Tibial nerve (tissue), 4 donors: ENCODE data around the gene REEP5. TPM values are rescaled to one million over a fixed set of nuclear protein-coding genes. Genes with fewer than 3 reads are reported as not detected.

Experiments used
- DNase-seq, 2 donors: peaks; one replicate each; pipeline ENCODE4 v3.0.0-alpha.2; 2019; ENCODE audit warnings: low spot score in 2 of 2
- H3K27ac ChIP-seq, 4 donors: fragments of 200-600 bp; sonication (generic) in 3 of 4; one replicate each; pipeline ENCODE4 v1.5.1; 2017 to 2019; ENCODE audit warnings: mild to moderate bottlenecking in 1 of 4
- H3K27me3 ChIP-seq, 2 donors: fragments of 200-600 bp; sonication (generic) in 1 of 2; one replicate each; pipeline versions ENCODE4 v1.5.1 to v1.6.0; 2017 to 2019
- H3K36me3 ChIP-seq, 3 donors: fragments of 200-600 bp; sonication (generic); one replicate each; pipeline ENCODE4 v1.5.1; 2018 to 2019
- H3K4me1 ChIP-seq, 4 donors: fragments of 200-600 bp; sonication (generic) in 3 of 4; one replicate each; pipeline ENCODE4 v1.5.1; 2017 to 2019
- H3K4me3 ChIP-seq, 4 donors: fragments of 200-600 bp; sonication (generic) in 3 of 4; one replicate each; pipeline ENCODE4 v1.5.1; 2017 to 2019; ENCODE audit warnings: mild to moderate bottlenecking in 1 of 4, moderate library complexity in 1 of 4
- H3K9me3 ChIP-seq, 4 donors: fragments of 200-600 bp; sonication (generic) in 3 of 4; one replicate each; pipeline ENCODE4 v1.5.1; 2017 to 2019
- EP300 ChIP-seq, 2 donors: sonication (generic); formaldehyde crosslinking; IDR thresholded peaks; one replicate each; pipeline ENCODE4 v1.6.1; 2017; ENCODE audit warnings: antibody characterized with exemption in 2 of 2, mild to moderate bottlenecking in 1 of 2
- POLR2A ChIP-seq, 2 donors: fragments of 450-650 bp; IDR thresholded peaks; one replicate each; pipeline ENCODE4 v1.6.1; 2017; ENCODE audit warnings: antibody characterized with exemption in 2 of 2, mild to moderate bottlenecking in 2 of 2, moderate library complexity in 2 of 2
- WGBS, 2 donors: methylation state at CpG; one replicate each; pipeline ENCODE4 v1.1.5; 2018; 5-methylcytosine and 5-hydroxymethylcytosine counted together
- total RNA-seq, 4 donors: library from RNA; depleted of rRNA; stranded (reverse); fragments of >200 nt; gene quantifications; one replicate each; pipeline ENCODE4 v1.1.0, GENCODE V29; 2016
- TF ChIP-seq, protein P1 (sequence below), 5 experiments: fragments of 200-600 bp in 3 of 5; fragments of 450-650 bp in 2 of 5; sonication (generic) in 3 of 5; IDR thresholded peaks; one replicate each; pipeline ENCODE4 v1.5.1; 2016 to 2019; ENCODE audit warnings: antibody characterized with exemption in 5 of 5, mild to moderate bottlenecking in 3 of 5, moderate library complexity in 2 of 5

Gene REEP5
- total RNA-seq, 4 donors from 2014 or later = 81.9 to 101 (median 94.6) TPM

DNA sequence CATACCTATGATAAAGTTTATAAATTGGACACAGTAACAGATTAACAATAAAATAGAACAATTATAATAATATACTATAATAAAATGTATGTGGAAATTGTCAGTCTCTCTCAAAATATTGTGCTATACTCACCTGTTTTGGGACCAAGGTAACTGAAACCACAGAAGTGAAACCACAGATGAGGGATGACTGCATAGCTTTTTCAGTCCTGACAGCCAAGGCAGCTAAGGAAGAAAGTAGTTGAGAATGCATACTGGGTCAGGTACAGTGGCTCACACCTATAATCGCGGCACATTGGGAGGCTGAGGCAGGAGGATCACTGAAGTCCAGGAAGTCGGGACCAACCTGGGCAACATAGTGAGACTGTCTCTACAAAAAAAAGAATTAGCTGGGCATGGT is 52.1 kb downstream of the REEP5 start:
- Histone ChIP-seq H3K4me1 (no peaks in the 10 kb centered on the region), H3K9me3 (no peaks in the 10 kb centered on the region), H3K27ac (no peak overlapping the region), H3K4me3 (no peak overlapping the region), H3K36me3 (peaks cover 0 to 79% (median 4%) of the 10 kb centered on the region in 3 donors), H3K27me3 (no peaks in the 10 kb centered on the region)
- DNase-seq = no peak
- TF ChIP-seq, protein P1, sequence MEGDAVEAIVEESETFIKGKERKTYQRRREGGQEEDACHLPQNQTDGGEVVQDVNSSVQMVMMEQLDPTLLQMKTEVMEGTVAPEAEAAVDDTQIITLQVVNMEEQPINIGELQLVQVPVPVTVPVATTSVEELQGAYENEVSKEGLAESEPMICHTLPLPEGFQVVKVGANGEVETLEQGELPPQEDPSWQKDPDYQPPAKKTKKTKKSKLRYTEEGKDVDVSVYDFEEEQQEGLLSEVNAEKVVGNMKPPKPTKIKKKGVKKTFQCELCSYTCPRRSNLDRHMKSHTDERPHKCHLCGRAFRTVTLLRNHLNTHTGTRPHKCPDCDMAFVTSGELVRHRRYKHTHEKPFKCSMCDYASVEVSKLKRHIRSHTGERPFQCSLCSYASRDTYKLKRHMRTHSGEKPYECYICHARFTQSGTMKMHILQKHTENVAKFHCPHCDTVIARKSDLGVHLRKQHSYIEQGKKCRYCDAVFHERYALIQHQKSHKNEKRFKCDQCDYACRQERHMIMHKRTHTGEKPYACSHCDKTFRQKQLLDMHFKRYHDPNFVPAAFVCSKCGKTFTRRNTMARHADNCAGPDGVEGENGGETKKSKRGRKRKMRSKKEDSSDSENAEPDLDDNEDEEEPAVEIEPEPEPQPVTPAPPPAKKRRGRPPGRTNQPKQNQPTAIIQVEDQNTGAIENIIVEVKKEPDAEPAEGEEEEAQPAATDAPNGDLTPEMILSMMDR (IDR thresholded peaks at IDR 0.05) = no peak
- no peak for TF ChIP-seq EP300 (IDR thresholded peaks at IDR 0.05)
- 91 to 92% methylated on average over 3 of the region's 3 CpGs for WGBS, 2 donors

DNA sequence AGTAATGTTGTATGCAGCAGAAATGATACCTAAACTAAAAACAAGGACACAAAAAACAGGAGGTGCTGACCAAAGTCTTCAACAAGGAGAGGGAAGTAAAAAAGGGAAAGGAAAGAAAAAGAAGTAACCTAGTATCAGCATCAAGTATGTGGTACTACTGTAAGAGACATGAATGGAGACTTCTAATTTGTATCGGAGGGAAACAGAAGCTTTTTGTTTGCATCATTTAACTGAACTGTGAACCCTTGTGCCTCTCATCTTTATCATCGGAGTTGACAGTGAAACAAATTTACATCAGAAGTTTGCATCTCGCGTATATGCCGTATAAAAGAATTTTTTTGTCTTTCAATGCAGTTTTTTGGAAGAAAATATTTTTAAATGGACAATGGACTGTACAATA is 54.6 kb downstream of the REEP5 start:
- no peak overlapping the region for H3K27ac ChIP-seq
- peaks cover 0 to 19% (median 4%) of the 10 kb centered on the region in 4 donors for H3K4me1 ChIP-seq
- no peaks in the 10 kb centered on the region for H3K9me3 ChIP-seq
- WGBS, 2 donors = 57% methylated on average over 5 of the region's 5 CpGs
- H3K27me3 ChIP-seq = no peaks in the 10 kb centered on the region
- DNase-seq = no peak
- no peak overlapping the region for H3K4me3 ChIP-seq
- peaks cover 0 to 86% (median 4%) of the 10 kb centered on the region in 3 donors for H3K36me3 ChIP-seq
- TF ChIP-seq EP300 (IDR thresholded peaks at IDR 0.05) (no peak), POLR2A (IDR thresholded peaks at IDR 0.05) (no peak)
- TF ChIP-seq, protein P1 (IDR thresholded peaks at IDR 0.05) = no peak

DNA sequence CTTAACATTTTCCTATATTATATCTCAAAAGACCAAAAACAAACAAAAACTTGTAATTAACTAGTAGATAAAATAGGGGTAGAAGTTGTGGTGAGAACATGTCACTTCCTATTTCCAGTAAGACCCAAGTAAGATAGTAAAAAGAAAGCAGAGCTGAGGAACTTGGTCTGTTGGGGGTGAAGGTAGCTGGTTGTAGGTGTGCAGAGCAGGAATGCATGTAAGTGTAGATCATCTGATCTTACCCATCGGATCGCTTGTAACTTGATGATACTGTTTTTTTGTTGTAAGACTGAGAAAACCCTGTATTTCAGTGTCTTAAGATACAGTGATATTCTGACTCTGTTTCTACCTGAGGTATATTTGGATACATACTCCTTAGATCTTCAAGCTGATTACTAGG is 55.3 kb downstream of the REEP5 start:
- no peak for DNase-seq
- TF ChIP-seq POLR2A (IDR thresholded peaks at IDR 0.05) = no peak
- TF ChIP-seq, protein P1 (IDR thresholded peaks at IDR 0.05) = no peak
- no peak for TF ChIP-seq EP300 (IDR thresholded peaks at IDR 0.05)
- Histone ChIP-seq H3K36me3 (peaks cover 0 to 85% (median 4%) of the 10 kb centered on the region in 3 donors), H3K27ac (no peak overlapping the region), H3K4me3 (no peak overlapping the region), H3K4me1 (peaks cover 0 to 26% (median 10%) of the 10 kb centered on the region in 4 donors), H3K9me3 (no peaks in the 10 kb centered on the region), H3K27me3 (no peaks in the 10 kb centered on the region)
- whole genome bisulfite sequencing, 2 donors = 86 to 97% methylated on average over 2 of the region's 2 CpGs

DNA sequence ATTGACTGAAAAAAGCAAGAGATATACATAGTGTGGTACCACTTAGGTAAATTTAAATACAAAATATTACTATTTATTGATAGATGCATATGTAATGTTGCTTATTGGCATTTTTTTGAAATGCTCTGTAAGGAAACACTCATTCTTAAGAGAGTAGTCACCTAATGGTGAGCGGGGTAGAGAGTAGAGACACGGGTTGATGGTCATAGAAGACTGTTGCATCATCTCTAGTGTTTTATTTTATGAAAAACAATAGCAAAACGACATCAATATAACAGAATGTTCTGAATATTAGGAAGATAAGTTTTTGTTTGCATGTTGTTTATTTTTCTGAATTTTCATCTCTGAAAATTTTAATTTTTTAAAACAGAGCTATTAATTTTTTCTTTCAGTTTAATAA is 56.9 kb downstream of the REEP5 start:
- H3K4me1 ChIP-seq = peaks cover 0 to 34% (median 13%) of the 10 kb centered on the region in 4 donors
- TF ChIP-seq POLR2A (IDR thresholded peaks at IDR 0.05) (no peak), EP300 (IDR thresholded peaks at IDR 0.05) (no peak)
- TF ChIP-seq, protein P1 (IDR thresholded peaks at IDR 0.05) = no peak
- peaks cover 0 to 69% (median 4%) of the 10 kb centered on the region in 3 donors for H3K36me3 ChIP-seq
- no peaks in the 10 kb centered on the region for H3K9me3 ChIP-seq
- H3K27ac ChIP-seq = no peak overlapping the region
- no peak overlapping the region for H3K4me3 ChIP-seq
- H3K27me3 ChIP-seq = no peaks in the 10 kb centered on the region
- WGBS, 2 donors = 91 to 92% methylated on average over 3 of the region's 3 CpGs
- no peak for DNase-seq

DNA sequence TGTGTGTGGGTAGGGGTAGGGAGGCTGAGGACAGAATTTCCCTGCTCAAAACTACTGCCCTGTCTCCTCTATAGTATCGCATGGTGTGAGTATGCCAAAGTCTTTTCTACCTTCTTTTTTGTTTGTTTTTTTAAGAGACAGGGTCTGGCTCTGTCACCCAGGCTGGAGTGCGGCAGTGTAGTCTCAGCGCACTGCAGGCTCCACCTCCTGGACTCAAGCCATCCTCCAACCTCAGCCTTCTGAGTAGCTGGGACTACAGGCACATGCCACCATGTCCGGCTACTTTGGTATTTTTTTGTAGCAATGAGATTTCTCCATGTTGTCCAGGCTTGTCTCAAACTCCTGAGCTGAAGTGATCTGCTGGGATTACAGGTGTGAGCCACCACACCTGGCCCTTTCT is 58.5 kb downstream of the REEP5 start:
- TF ChIP-seq EP300 (IDR thresholded peaks at IDR 0.05) (no peak), POLR2A (IDR thresholded peaks at IDR 0.05) (no peak)
- TF ChIP-seq, protein P1 (IDR thresholded peaks at IDR 0.05) = no peak
- 78 to 81% methylated on average over 4 of the region's 4 CpGs for WGBS, 2 donors
- H3K27ac ChIP-seq = no peak overlapping the region
- no peak overlapping the region for H3K4me3 ChIP-seq
- H3K36me3 ChIP-seq = peaks cover 0 to 53% (median 4%) of the 10 kb centered on the region in 3 donors
- H3K4me1 ChIP-seq = peaks cover 0 to 34% (median 13%) of the 10 kb centered on the region in 4 donors
- DNase-seq = no peak
- H3K9me3 ChIP-seq = no peaks in the 10 kb centered on the region
- H3K27me3 ChIP-seq = no peaks in the 10 kb centered on the region
